SKM-1 treated with dmso at 0.1 percent for 144 hours (cell line): ENCODE measurements around the gene MRC2.

Experiments used
- DNase-seq: peaks from one replicate; lab custom pipeline; 2025; ENCODE audit not compliant: unreplicated experiment; lab: John Stamatoyannopoulos, UW

The MRC2 gene

DNA sequence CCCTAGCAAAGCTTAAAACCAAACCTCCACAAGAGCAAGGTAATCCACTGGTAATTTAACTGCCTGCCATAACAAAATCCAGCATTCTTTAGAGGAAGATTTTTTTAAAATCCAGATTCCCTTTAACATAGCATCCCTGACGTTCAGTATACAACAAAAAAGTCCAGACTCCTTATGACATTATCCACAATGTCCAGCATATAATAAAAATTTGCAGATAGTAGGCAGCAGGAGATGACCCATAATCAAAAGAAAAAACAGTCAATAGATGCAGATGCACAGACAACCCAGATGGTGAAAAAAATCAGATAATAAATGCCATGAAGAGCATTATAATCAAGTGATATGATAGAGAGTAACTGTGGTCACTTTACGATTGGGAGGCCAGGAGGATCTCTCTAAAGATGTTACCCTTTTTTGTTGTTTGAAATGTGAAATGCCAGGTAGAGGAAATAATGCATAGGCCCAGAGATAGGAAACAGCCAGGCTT, 33.2 kb downstream of the MRC2 start:
- DNase-seq: no peak

DNA sequence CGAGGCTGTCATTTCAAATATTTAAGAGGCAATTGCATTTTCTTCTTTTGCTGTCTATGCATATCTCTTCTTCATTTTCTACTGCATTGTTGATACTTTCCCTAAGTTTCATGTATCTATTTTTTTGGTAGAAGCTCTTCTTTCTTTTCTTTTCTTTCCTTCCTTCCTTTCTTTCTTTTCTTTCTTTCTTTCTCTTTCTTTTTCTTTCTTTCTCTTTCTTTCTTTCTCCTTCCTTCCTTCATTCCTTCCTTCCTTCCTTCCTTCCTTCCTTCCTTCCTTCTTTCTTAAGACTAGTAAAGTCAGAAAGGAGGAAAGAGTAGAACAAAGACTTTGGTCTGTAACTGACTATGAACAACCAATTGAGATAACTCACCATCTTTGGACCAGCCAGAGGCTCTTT, 33.9 kb downstream of the MRC2 start:
- no peak for DNase-seq

GRCh38 chr17:62662855-62663254, 35.4 kb downstream of the MRC2 start:
- no peak for DNase-seq

DNA sequence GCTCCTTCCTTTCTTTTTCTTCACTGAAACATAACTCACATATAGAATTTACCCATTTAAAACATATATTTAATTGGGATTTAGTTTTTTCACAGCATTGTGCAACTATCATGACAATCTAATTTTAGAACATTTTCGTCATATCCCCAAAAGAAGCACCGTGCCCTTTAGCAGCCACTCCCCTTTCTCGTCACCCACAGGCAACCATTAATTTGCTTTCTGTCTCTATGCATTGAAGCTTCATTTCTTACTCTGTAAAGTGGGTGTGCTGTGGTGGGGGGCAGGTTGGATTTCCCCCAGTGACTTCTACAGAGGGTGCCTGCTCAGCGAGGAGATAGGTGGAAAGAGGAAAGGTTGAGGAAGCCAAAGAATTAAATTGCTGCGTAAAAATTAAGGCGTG, 35.8 kb downstream of the MRC2 start:
- no peak for DNase-seq

- DNase-seq: no peak
Measured at GRCh38 chr17:62664336-62665120, 37.1 kb downstream of the MRC2 start.

DNA sequence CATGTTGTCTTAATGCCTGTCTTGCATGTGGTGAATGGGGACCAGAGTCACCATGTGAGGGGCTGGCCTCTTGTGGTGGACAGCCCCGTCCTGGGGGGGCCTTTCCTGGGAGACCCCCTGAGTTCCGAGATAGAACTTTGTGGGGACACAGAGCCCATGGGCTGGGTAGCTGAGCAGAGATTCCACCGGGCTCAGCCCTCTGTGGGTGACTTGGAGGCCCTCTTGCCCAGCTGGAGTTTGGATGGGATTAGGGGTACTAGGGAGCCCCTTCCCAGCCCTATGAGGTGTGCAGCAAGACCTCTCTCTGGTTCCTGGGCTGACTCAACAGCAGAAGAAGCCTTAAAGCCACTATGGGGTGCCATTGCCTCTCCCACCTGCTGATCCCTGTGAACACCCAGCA, 38.1 kb downstream of the MRC2 start:
- no peak for DNase-seq

DNA sequence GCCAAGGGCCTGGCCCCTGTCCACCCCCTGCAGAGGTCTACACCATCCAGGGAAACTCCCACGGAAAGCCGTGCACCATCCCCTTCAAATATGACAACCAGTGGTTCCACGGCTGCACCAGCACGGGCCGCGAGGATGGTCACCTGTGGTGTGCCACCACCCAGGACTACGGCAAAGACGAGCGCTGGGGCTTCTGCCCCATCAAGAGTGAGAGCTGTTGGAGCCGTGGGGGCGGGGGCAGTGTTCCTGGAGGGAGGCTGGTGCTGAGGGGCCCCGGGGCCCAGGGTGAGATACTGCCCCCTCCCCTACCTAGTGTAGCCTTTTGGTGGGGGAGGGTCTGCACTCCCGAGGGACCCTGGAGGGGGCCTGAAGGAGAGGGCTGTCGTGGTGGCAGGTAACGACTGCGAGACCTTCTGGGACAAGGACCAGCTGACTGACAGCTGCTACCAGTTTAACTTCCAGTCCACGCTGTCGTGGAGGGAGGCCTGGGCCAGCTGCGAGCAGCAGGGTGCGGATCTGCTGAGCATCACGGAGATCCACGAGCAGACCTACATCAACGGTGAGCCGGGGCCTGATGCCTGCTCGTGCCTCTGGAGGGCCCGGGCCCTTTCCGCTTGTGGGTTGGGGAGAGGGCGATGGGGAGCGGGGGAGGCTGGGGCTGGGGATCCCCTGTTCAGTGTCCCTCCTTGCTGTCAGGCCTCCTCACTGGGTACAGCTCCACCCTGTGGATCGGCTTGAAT, 38.8 kb downstream of the MRC2 start:
- DNase-seq: no peak

DNA sequence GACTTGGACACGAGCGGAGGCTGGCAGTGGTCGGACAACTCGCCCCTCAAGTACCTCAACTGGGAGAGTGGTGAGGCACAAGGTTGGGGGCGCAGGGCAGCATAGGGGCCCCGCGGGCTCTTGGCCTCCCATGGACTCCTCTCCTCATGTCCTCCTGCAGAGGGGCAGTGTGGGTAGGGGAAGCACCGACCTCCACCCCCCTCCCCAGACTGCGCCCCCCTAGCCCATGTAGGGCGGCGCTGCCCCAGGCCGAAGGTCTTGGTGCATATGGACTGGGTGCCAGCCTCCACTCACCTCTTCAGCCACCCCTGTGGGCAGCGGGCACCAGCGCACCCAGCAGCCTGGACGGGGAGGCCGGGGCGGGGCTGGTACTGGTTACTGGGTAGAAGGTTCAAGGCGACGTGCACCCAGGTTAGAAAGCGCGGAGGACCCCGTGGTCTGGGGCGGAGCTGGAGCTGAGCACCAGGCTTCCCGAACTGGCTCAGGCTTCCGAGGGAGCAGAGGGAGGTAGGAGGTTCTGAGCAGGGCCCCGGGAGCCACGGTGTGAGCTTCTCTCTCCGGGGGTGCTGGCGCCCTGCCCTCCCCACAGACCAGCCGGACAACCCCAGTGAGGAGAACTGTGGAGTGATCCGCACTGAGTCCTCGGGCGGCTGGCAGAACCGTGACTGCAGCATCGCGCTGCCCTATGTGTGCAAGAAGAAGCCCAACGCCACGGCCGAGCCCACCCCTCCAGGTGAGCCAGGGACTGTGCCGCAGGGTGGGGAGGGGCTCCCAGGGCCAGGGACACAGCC, 39.5 kb downstream of the MRC2 start:
- no peak for DNase-seq

DNA sequence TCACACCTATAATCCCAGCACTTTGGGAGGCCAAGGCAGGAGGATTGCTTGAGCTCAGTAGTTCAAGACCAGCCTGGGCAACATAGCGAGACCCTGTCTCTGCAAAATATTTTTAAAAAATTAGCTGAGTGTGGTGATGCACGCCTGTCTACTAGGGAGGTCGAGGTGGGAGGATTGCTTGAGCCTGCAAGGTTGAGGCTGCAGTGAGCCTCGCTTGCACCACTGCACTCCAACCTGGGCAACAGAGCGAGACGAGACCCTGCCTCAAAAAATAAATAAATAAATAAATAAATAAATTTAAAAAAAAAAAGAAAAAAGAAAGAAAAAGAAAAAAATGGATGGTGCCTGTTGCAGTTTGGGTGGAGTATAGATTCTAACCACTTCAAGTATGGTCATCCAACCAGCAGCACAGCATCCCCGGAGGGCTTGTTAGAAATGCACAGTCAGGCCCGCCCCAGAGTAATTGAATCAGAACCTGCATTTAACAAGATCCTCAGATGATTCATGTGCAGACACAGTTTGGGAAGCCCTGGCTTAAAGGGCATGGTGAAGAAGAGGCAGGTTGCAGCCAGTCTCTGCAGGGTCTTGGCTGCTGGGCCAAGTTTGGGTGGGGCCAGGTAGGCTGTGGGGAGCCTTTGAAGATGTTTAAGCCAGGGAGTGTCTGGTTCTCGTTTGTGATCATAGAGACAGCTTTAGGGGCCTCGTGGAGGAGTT, 40.8 kb downstream of the MRC2 start:
- DNase-seq: no peak

GRCh38 chr17:62670202-62670821, 42.8 kb downstream of the MRC2 start:
- no peak for DNase-seq

DNA sequence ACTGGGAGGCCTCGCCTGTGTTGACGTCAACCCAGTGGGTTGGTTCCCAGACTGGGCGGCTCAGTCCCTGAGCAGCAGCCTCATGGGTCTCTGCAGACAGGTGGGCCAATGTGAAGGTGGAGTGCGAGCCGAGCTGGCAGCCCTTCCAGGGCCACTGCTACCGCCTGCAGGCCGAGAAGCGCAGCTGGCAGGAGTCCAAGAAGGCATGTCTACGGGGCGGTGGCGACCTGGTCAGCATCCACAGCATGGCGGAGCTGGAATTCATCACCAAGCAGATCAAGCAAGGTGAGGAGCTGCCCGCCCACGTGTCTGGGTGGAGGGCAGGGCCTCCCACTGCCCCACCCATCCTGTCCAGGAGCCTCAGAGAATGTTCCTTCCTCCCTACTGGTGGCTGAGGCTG, 44.1 kb downstream of the MRC2 start:
- DNase-seq: no peak

DNA sequence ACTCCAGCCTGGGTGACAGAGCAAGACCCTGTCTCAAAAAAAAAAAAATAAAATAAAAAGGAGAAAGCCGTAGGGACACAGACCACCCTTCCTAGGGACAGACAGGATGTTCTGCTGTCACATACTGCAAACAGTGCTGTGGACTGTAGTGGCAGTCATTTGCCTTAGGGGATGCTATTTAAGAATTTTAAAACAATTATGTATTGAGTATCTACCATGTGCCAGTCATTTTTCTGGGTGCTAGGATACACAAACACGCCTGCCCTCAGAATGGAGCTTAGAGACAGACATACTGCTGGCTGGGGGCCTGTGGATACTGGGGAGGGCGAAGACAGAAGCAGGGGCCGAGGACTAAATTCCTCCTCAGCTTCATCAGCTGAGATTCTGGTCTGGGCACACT, 45.5 kb downstream of the MRC2 start:
- no peak for DNase-seq

DNA sequence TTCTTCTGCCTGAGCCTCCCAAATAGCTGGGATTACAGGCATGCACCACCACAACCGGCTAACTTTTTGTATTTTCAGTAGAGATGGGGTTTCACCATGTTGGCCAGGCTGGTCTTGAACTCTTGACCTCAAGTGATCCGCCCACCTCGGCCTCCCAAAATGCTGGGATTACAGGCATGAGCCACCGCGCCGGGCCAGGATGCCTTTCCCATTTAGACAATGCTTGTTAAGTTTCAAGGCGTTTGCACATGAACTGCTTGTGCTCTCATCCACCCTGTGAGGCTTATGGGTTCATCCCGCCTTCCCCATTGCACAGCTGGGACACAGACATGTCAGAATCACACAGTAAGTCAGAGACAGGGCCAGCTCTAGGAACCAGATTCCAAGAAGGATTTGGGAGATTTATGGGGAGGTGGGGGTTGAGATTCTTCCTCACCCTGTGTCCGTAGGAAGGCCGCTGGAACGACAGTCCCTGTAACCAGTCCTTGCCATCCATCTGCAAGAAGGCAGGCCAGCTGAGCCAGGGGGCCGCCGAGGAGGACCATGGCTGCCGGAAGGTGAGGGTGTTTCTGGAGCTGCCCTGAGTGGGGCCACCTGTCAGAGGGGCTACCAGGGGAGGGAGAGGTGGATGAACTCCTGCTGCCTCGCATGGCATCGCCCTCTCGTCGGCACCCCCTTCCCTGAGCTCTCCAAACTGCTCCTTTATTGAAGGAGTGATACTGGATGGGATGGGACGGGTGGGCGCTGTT, 46.3 kb downstream of the MRC2 start:
- no peak for DNase-seq

DNA sequence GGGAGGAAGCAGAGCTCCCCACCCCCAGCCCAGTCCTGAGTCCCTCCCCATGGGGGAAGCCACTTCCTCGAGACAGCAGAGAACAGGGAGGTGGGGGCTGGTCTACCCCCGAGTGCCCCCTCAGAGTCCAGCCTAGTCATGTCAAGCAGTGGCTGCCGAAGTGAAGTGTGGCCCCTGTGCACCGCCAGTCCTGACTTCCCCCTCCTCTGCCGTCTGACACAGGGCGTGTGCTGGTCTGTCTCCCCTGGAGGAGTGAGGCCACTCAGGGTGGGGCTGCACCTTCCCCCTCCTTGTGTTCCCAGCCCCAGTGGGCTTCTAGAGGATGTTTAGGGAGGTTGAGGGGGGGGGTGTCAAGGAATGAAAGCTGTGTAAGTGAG, 46.9 kb downstream of the MRC2 start:
- DNase-seq: no peak

DNA sequence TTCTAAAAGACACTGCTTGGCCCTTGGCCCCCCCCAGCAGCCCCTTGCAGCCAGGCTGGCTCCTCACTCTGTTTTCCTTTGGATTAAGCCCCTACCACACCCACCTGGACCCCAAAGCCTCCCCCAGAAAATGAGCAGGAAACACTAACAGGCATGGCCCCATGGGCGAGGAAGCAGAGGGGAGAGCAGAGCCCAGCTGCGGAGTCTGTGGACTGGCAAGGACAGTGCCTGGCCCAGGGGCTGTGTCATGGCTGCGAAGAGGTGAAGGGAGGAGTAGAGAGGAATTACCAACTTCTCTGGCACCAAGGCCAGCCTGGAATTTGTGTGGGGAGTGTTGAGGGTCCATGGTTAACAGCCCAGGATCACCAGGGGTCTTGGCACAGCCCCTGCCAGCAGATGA, 47.4 kb downstream of the MRC2 start:
- no peak for DNase-seq

GRCh38 chr17:62675260-62675659, 47.8 kb downstream of the MRC2 start:
- no peak for DNase-seq

DNA sequence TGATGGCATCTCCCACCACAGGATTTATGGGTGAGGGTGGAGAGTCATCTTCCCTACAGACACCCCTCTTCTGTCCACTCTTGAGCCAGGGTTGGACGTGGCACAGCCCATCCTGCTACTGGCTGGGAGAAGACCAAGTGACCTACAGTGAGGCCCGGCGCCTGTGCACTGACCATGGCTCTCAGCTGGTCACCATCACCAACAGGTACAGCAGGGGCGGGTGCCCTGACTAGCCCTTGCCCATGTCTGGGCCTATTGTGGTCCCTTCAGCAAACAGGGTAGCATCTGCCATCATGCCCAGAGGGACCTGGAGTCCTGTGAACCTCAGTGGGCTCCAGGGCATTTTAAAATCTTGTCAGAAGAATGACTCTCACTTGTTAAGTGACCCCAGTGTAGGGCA, 48.2 kb downstream of the MRC2 start:
- DNase-seq: no peak

GRCh38 chr17:62676231-62676943, 48.9 kb downstream of the MRC2 start:
- no peak for DNase-seq

DNA sequence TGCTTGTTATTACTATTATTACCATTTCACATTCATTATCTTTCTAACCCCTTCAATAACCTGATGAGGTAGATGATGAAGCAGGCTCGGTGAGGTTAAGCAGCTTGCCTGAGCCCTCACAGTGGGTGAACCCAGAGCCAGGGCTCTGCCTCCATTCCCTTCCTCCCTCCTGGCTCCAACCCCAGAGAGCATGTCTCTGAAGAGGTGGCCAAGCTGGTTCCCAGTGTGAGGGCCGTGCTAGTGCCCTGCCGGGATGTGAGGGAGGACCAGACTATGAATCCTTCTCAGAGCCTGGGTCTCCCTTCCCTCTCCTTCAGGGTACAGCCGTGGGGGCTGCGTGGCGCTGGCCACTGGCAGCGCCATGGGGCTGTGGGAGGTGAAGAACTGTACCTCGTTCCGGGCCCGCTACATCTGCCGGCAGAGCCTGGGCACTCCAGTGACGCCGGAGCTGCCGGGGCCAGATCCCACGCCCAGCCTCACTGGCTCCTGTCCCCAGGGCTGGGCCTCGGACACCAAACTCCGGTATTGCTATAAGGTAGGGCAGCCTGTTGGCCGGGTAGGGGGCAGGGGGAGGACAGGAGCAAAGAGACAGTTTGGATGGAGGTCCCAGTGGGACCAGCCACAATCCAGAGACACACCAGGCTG, 49.6 kb downstream of the MRC2 start:
- no peak for DNase-seq
